GM21390 (cell line): ENCODE data around the gene AKAP6.

ENCODE experiments used
- ATAC-seq: cut with Tn5 transposase; IDR thresholded peaks from one replicate; pipeline ENCODE4 v1.9.1; 2021; ENCODE audit not compliant: unreplicated experiment

AKAP6 gene

GRCh38 chr14:32477396-32477795 is 148.3 kb downstream of the AKAP6 start:
- ATAC-seq, result no peak

GRCh38 chr14:32478050-32478449 is 149.0 kb downstream of the AKAP6 start:
- ATAC-seq, result no peak

- ATAC-seq, result no peak
Observed at GRCh38 chr14:32480337-32480736, 151.2 kb downstream of the AKAP6 start.

GRCh38 chr14:32481707-32482106 is 152.6 kb downstream of the AKAP6 start:
- ATAC-seq, result no peak

GRCh38 chr14:32491416-32492016 is 162.4 kb downstream of the AKAP6 start:
- ATAC-seq, result no peak

GRCh38 chr14:32492457-32492856 is 163.4 kb downstream of the AKAP6 start:
- no peak for ATAC-seq

- no peak for ATAC-seq
Observed at GRCh38 chr14:32494609-32495434, 165.7 kb downstream of the AKAP6 start.

GRCh38 chr14:32495435-32495734 is 166.3 kb downstream of the AKAP6 start:
- no peak for ATAC-seq

- ATAC-seq, result no peak
Observed at GRCh38 chr14:32497248-32497647, 168.2 kb downstream of the AKAP6 start.

GRCh38 chr14:32507029-32507984 is 178.2 kb downstream of the AKAP6 start:
- no peak for ATAC-seq

- no peak for ATAC-seq
Observed at GRCh38 chr14:32508281-32508680, 179.2 kb downstream of the AKAP6 start.

- no peak for ATAC-seq
Observed at GRCh38 chr14:32509632-32510187, 180.6 kb downstream of the AKAP6 start.

GRCh38 chr14:32510815-32511214 is 181.7 kb downstream of the AKAP6 start:
- no peak for ATAC-seq

GRCh38 chr14:32512348-32512747 is 183.2 kb downstream of the AKAP6 start:
- ATAC-seq, result no peak

- no peak for ATAC-seq
Observed at GRCh38 chr14:32512813-32513212, 183.7 kb downstream of the AKAP6 start.

- ATAC-seq, result no peak
Observed at GRCh38 chr14:32513571-32514009, 184.5 kb downstream of the AKAP6 start.

- ATAC-seq, result no peak
Observed at GRCh38 chr14:32514236-32514635, 185.1 kb downstream of the AKAP6 start.

- ATAC-seq, result no peak
Observed at GRCh38 chr14:32514681-32515080, 185.6 kb downstream of the AKAP6 start.

GRCh38 chr14:32524609-32525375 is 195.7 kb downstream of the AKAP6 start:
- ATAC-seq, result no peak

GRCh38 chr14:32525591-32525990 is 196.5 kb downstream of the AKAP6 start:
- no peak for ATAC-seq

- no peak for ATAC-seq
Observed at GRCh38 chr14:32530800-32531199, 201.7 kb downstream of the AKAP6 start.
